ENCODE data around the gene CFAP97D2. TPM values are rescaled to one million over a fixed set of nuclear protein-coding genes. Genes with fewer than 3 reads are reported as not detected.
A peak's percentile ranks its signal among the peaks of the same experiment; 100 is the strongest.
"Not testable (repeated sequence)": the region's sequence is repeated elsewhere in the genome, so short reads cannot be mapped to it uniquely, and the experiment has no call there.

Gene CFAP97D2
- total RNA-seq, 2 experiments from 2014 or later = 0.17 TPM; not detected in 1

DNA sequence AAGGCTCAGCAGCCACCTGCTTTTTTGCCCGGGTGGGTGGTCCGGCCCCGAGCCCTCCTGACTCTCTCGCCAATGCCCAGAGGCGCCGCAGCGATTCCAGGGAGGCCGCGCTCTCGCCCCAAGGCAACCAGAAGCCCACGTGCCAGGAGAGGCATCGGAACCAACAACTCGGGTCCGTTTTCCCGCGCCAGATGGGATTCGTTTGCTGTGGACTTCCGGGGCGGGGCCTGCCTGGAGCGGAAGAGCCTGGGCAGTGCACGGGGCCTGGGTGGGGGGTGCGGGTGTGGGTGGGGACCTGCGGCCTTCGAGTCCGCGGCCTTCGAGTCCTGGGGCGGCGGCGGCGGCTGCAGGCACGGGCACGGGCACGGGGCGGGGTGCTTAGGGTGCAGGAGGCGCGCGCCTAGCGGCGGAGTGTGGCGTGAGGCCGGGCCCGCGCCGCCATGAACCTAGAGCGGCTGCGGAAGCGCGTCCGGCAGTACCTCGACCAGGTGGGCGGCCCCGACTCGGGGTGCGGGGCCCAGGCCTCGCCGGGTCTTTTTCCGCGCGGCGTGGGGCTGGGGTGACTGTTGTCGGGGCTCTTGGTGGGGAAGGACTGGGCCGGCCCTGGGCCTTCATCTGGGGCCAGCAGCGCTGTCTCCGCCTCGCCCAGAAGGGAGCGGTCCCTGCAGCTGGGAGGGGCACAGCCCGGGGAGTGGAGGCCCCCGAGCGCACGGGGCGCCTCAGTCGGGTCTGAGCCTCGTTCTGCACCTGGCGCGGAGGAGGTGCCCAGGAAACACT, 55.8 kb downstream of the CFAP97D2 start, which contains the start of gene CDC16:
Gene CDC16 (plus strand): TSS at position 253 of the 777 bp plus-strand sequence. CDS start 188 bp downstream, at position 441.
- Mint-ChIP-seq H3K4me3 (peak within 1 kb of the TSS; percentile 81), H3K4me1 (ENCODE audit: low read depth) (peaks cover 33% of the 10 kb centered on the region), H3K9me3 (no peaks in the 10 kb centered on the region), H3K36me3 (ENCODE audit: low read depth) (peaks cover 26% of the 10 kb centered on the region), H3K27ac (peak within 1 kb of the TSS; percentile 83), H3K27me3 (ENCODE audit: low read depth) (no peaks in the 10 kb centered on the region)
- CTCF ChIA-PET = interaction anchor here (0.8 to 1.1 kb wide), 2 partner anchors 9 to 45 kb away, joined by 3 to 4 read pairs; no protein-coding TSS in a partner anchor
- peak; percentile 92 for DNase-seq
- intact Hi-C loops (cut with micrococcal nuclease) = loop anchor here (1.0 kb wide), 2 partner anchors 45 to 79 kb away; partner anchors contain the start of gene CHAMP1

DNA sequence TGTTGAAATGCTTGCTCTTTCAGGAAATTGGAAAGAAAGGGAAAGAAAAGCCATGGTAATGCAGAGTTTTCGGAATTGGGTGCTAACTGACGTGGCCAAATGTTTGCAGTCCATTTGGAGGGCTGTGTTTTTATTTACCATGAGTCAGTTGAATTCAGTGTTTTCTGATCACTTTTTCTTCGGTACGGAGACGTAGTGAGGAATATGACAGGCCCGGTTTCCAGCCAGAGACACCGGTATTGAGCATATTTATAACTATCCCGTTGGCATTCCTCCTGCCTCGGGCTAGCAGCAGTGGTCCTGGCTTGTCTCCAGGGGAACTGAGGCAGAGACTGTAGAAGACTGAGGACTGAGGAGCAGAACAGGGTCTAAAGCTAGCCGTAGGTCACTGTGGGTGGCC, 56.6 kb downstream of the CFAP97D2 start:
- Mint-ChIP-seq H3K27me3 (ENCODE audit: low read depth) (no peaks in the 10 kb centered on the region), H3K9me3 (no peaks in the 10 kb centered on the region), H3K27ac (peak overlapping the region; percentile 76), H3K36me3 (ENCODE audit: low read depth) (peaks cover 26% of the 10 kb centered on the region), H3K4me1 (ENCODE audit: low read depth) (peaks cover 27% of the 10 kb centered on the region), H3K4me3 (peak overlapping the region; percentile 81)
- CTCF ChIA-PET = interaction anchor here (1.1 kb wide), 1 partner anchor 10 kb away, joined by 4 read pairs; no protein-coding TSS in a partner anchor
- intact Hi-C loops (cut with micrococcal nuclease) = loop anchor here (1.0 kb wide), 1 partner anchor 45 kb away; no protein-coding TSS in a partner anchor
- DNase-seq = no peak

DNA sequence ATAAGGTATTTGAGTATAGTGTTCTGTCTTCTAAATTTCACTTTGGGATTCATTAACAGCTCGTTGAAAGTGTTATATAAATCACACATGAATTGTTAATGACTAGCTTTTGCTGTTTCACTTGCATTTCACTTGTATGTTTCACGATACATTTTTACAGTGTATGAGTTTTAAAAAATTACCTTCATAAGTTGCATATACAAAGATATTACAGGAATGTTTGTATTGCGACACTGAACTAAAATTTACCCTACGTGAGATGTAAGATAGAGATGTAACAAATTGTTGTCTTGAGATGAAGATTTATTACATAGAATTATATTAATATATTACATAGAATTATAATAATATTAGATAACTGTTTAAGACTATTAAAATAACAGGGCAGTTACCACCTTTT, 57.2 kb downstream of the CFAP97D2 start:
- Mint-ChIP-seq H3K36me3 (ENCODE audit: low read depth) (peaks cover 29% of the 10 kb centered on the region), H3K27me3 (ENCODE audit: low read depth) (no peaks in the 10 kb centered on the region), H3K4me3 (peak overlapping the region; percentile 81), H3K4me1 (ENCODE audit: low read depth) (peaks cover 25% of the 10 kb centered on the region), H3K27ac (no peak overlapping the region), H3K9me3 (no peaks in the 10 kb centered on the region)
- intact Hi-C loops (cut with micrococcal nuclease) = no loop called here
- CTCF ChIA-PET = interaction anchor here (0.7 to 1.1 kb wide), 3 partner anchors 10 to 99 kb away, joined by 4 read pairs; no protein-coding TSS in a partner anchor
- no peak for DNase-seq

DNA sequence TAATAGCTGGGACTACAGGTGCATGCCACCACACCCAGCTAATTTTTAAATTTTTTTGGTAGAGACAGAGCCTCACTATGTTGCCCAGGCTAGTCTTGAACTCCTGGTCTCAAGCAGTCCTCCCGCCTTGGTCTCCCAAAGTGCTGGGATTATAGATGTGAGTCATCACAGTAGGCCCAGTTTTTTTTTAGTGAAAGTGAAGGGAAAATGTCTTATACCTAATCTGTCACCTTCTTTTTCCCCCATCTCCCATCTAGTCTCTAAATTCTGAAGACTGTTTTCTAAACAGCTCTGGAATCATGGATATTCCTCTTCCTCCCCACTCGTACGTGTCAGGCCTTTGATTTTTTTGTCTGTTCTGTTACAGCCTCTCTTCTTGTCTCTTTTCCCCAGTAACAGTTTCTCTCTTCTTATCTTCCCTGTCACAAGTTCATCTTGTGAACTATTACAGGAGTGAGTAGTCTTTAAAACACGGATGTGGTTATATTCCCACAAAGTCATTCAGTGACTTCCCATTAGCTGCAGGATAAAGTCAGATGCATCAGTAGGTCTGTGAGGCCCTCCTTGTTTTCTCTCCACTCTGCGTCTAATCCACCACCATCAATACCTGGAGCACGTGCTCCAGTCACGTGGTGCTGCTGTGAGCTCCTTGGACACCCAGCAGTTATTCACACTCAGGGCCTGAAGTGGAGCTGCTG, 58.5 kb downstream of the CFAP97D2 start:
- DNase-seq = no peak
- H3K27me3 Mint-ChIP-seq (ENCODE audit: low read depth) = no peaks in the 10 kb centered on the region
- intact Hi-C loops (cut with micrococcal nuclease) = no loop called here
- H3K4me3 Mint-ChIP-seq = no peak overlapping the region
- no peaks in the 10 kb centered on the region for H3K9me3 Mint-ChIP-seq
- H3K4me1 Mint-ChIP-seq (ENCODE audit: low read depth) = peaks cover 25% of the 10 kb centered on the region
- peaks cover 40% of the 10 kb centered on the region for H3K36me3 Mint-ChIP-seq (ENCODE audit: low read depth)
- no peak overlapping the region for H3K27ac Mint-ChIP-seq
- CTCF ChIA-PET = interaction anchor here (0.6 kb wide), 1 partner anchor 265 kb away, joined by 3 read pairs; no protein-coding TSS in a partner anchor

DNA sequence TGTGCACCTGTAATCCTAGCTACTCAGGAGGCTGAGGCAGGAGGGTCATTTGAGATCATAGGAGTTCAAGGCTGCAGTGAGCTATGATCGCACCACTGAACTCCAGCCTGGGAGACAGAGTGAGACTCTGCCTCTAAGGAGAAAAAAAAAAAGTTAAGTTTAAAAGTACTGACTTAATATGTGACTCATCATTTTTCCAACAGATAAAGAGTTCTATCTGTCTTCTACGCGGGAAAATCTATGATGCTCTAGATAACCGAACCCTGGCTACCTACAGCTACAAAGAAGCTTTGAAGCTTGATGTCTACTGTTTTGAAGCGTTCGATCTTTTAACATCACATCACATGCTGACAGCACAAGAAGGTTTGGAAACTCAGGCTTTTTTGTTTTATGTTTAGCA, 62.9 kb downstream of the CFAP97D2 start:
- Mint-ChIP-seq H3K27ac (no peak overlapping the region), H3K27me3 (ENCODE audit: low read depth) (no peaks in the 10 kb centered on the region)

DNA sequence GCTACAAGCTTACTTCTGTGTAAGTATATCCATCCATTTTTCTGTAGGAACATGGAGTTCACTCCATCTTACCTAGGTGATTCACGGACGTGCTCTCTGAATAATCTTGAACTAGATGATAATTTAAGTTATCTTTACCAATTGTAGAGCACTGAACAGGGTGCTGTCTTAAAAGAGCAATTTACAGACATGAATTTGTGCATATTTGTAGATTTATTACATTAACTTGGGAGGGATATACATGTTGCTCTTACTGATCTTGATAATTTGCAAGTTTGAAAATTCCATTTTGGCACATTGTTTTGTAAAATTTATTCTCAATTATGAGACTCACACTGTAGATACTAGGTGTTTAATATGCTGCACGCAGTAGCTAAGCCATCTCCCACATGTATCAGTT, 64.9 kb downstream of the CFAP97D2 start:
- CTCF ChIA-PET = no interaction called here
- H3K27ac Mint-ChIP-seq = no peak overlapping the region
- H3K36me3 Mint-ChIP-seq (ENCODE audit: low read depth) = peaks cover 56% of the 10 kb centered on the region
- no peak for DNase-seq
- H3K27me3 Mint-ChIP-seq (ENCODE audit: low read depth) = no peaks in the 10 kb centered on the region
- intact Hi-C loops (cut with micrococcal nuclease) = no loop called here
- H3K9me3 Mint-ChIP-seq = no peaks in the 10 kb centered on the region
- no peak overlapping the region for H3K4me3 Mint-ChIP-seq
- no peaks in the 10 kb centered on the region for H3K4me1 Mint-ChIP-seq (ENCODE audit: low read depth)

More for the DNA sequence above, 62.9 kb downstream of the CFAP97D2 start:
- no peak for DNase-seq
- intact Hi-C loops (cut with micrococcal nuclease) = no loop called here
- Mint-ChIP-seq H3K36me3 (ENCODE audit: low read depth) (peaks cover 56% of the 10 kb centered on the region), H3K4me1 (ENCODE audit: low read depth) (peaks cover 7% of the 10 kb centered on the region), H3K4me3 (no peak overlapping the region), H3K9me3 (no peaks in the 10 kb centered on the region)
- CTCF ChIA-PET = interaction anchor here (0.6 kb wide), 1 partner anchor 22 kb away, joined by 3 read pairs; no protein-coding TSS in a partner anchor

DNA sequence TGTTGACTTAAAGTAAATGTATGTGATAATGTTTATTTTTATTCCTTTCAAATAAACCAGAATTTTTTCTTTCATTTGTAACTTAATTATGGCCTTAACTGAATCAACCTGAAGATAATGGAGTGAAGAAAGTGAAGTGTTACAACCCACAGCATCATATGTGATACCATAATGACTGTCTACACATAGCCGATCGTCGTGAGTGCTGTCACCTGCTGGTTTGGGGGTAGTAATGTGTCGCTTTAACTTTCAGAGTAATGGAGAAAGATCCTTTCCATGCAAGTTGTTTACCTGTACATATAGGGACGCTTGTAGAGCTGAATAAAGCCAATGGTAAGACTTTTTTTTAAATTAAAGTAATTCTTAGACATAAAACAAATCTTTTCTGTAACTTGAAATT, 65.6 kb downstream of the CFAP97D2 start:
- no peak for DNase-seq
- CTCF ChIA-PET = no interaction called here
- intact Hi-C loops (cut with micrococcal nuclease) = no loop called here
- Mint-ChIP-seq H3K36me3 (ENCODE audit: low read depth) (peaks cover 52% of the 10 kb centered on the region), H3K4me3 (no peak overlapping the region), H3K4me1 (ENCODE audit: low read depth) (no peaks in the 10 kb centered on the region), H3K9me3 (no peaks in the 10 kb centered on the region), H3K27ac (no peak overlapping the region), H3K27me3 (ENCODE audit: low read depth) (no peaks in the 10 kb centered on the region)

DNA sequence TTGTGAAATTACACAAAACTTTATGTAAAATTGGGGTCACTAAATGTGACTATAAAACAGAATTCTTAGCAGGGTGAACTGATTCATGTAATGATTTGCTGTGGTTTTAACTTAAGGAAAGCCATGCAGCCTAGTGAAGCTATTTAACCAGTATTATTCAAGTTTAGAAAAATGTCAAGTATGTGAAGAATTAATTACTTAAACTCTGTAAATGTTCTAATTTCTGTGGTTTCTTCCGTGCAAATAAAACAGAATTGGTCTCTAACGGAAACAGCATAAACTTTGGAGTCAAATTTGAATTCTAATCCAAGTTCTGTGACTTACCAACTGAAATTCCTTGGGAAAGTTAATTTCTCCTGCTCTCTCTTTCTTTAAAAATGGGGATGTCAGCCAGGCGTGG, 69.0 kb downstream of the CFAP97D2 start:
- peaks cover 41% of the 10 kb centered on the region for H3K36me3 Mint-ChIP-seq (ENCODE audit: low read depth)
- H3K4me3 Mint-ChIP-seq = no peak overlapping the region
- CTCF ChIA-PET = interaction anchor here (1.7 kb wide), 1 partner anchor 31 kb away, joined by 3 read pairs; no protein-coding TSS in a partner anchor
- intact Hi-C loops (cut with micrococcal nuclease) = no loop called here
- H3K27ac Mint-ChIP-seq = no peak overlapping the region
- no peaks in the 10 kb centered on the region for H3K27me3 Mint-ChIP-seq (ENCODE audit: low read depth)
- no peak for DNase-seq
- H3K9me3 Mint-ChIP-seq = no peaks in the 10 kb centered on the region
- H3K4me1 Mint-ChIP-seq (ENCODE audit: low read depth) = no peaks in the 10 kb centered on the region

DNA sequence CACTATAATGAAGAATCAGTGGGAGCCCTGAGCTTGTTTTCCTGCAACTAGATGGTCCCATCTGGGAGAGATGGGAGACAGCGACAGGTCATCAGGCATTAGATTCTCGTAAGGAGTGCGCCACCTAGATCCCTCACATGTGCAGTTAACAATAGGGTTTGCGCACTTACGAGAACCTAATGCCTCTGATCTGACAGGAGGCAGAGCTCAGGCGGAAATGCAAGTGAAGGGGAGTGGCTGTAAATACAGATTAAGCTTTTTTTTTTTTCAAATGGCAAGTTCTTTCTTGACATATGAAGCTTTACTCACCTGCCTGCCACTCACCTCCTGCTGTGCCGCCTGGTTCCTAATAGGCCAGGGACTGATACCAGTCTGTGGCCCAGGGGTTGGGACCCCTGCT, 70.0 kb downstream of the CFAP97D2 start:
- Mint-ChIP-seq H3K27ac (no peak overlapping the region), H3K36me3 (ENCODE audit: low read depth) (peaks cover 38% of the 10 kb centered on the region), H3K4me1 (ENCODE audit: low read depth) (no peaks in the 10 kb centered on the region), H3K4me3 (no peak overlapping the region), H3K9me3 (no peaks in the 10 kb centered on the region), H3K27me3 (ENCODE audit: low read depth) (no peaks in the 10 kb centered on the region)
- intact Hi-C loops (cut with micrococcal nuclease) = no loop called here
- no peak for DNase-seq
- CTCF ChIA-PET = interaction anchor here (0.6 to 1.7 kb wide), 3 partner anchors 30 to 427 kb away, joined by 3 to 7 read pairs (median 3); no protein-coding TSS in a partner anchor

DNA sequence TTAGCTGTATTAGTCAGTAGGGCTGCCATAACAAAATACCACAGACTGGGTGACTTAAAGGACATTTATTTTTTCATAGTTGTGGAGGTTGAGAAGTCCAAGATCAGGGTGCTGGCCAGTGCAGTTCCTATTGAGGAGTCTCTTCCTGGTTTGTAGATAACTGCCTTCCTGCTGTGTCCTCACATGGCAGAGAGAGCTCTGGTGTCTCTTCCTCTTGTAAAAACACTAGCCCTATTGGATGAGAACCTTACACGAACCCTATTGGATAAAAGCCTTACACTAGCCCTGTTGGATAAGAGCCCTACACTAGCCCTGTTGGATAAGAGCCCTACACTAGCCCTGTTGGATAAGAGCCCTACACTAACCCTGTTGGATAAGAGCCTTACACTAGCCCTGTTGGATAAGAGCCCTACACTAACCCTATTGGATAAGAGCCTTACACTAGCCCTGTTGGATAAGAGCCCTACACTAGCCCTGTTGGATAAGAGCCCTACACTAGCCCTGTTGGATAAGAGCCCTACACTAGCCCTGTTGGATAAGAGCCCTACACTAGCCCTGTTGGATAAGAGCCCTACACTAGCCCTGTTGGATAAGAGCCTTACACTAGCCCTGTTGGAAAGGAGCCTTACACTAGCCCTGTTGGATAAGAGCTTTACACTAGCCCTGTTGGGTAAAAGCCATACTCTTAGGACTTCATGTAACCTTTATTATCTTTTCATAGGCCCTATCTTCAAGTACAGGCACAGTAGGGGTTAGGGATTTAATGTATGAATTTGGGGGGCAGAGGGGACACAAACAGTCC, 72.8 kb downstream of the CFAP97D2 start:
- H3K27ac Mint-ChIP-seq; H3K9me3 Mint-ChIP-seq; H3K27me3 Mint-ChIP-seq (ENCODE audit: low read depth); intact Hi-C loops (cut with micrococcal nuclease); H3K4me3 Mint-ChIP-seq; H3K4me1 Mint-ChIP-seq (ENCODE audit: low read depth); DNase-seq: not testable (repeated sequence)
- CTCF ChIA-PET = interaction anchor here (0.5 to 0.6 kb wide), 2 partner anchors 8 to 133 kb away, joined by 3 read pairs; no protein-coding TSS in a partner anchor
- H3K36me3 Mint-ChIP-seq (ENCODE audit: low read depth) = peaks cover 38% of the 10 kb centered on the region

DNA sequence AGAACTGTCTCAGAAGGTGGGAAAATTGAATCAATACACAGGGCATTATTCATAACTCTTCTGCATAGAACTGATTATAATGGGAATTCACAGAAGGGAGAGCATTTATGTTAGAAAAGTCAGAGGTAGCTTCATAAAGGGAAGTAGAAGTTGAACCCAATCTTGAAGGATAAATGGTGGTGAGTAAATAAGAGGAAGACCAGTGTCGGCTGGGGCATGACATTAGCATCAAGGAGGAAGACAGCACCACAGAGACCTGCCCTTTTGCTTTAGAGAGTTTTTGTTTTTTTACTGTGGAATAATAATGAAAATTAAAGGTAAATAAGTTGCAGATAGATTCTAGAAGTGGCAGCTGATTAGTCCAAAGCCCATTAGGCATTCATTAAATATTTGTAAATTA, 77.5 kb downstream of the CFAP97D2 start:
- Mint-ChIP-seq H3K9me3 (no peaks in the 10 kb centered on the region), H3K36me3 (ENCODE audit: low read depth) (peaks cover 43% of the 10 kb centered on the region), H3K27ac (no peak overlapping the region), H3K4me3 (no peak overlapping the region), H3K27me3 (ENCODE audit: low read depth) (no peaks in the 10 kb centered on the region), H3K4me1 (ENCODE audit: low read depth) (no peaks in the 10 kb centered on the region)
- CTCF ChIA-PET = interaction anchor here (0.7 kb wide), 1 partner anchor 304 kb away, joined by 3 read pairs; no protein-coding TSS in a partner anchor
- no peak for DNase-seq
- intact Hi-C loops (cut with micrococcal nuclease) = no loop called here

Data from activated naive CD4-positive, alpha-beta T cell treated with anti-CD3 and anti-CD28 coated beads for 36 hours (primary cell).